ENCODE data around the gene CNFN. TPM values are rescaled to one million over a fixed set of nuclear protein-coding genes. Genes with fewer than 3 reads are reported as not detected.

CNFN gene
- total RNA-seq (under 1 TPM in 1 of 5 experiments, not detected in 4; 0.75 TPM), polyA plus RNA-seq (under 1 TPM in 1 of 2 donors, not detected in 1; 0.52 TPM), total RNA-seq (not detected)

GRCh38 chr19:42389899-42390298 is at the start of gene CNFN:
CNFN (minus strand) TSS chr19:42390297; CDS start chr19:42389037, 1,260 bp downstream.
- H3K4me1 Mint-ChIP-seq, result peaks cover 5 to 8% (median 6%) of the 10 kb centered on the region in 7 donors
- H3K9me3 Mint-ChIP-seq, result peaks cover 0 to 7% (median 0%) of the 10 kb centered on the region in 11 donors
- H3K27ac ChIP-seq (ENCODE audit: low read depth, low read length), result no peak within 1 kb of the TSS
- H3K4me3 ChIP-seq (ENCODE audit: low read length), result no peak within 1 kb of the TSS
- H3K4me1 ChIP-seq (ENCODE audit: control insufficient read depth in 2 of 2, insufficient read depth in 2 of 2, low read length in 2 of 2), result no peaks in the 10 kb centered on the region
- H3K4me3 Mint-ChIP-seq, result no peak within 1 kb of the TSS
- no peaks in the 10 kb centered on the region for H3K9me3 ChIP-seq (ENCODE audit: control insufficient read depth in 2 of 3, low read length in 3 of 3)
- H3K36me3 ChIP-seq (ENCODE audit: control insufficient read depth in 2 of 3, insufficient read depth in 3 of 3, low read length in 3 of 3), result no peaks in the 10 kb centered on the region
- POLR2A ChIA-PET, result interaction anchor here (1.1 kb wide), 1 partner anchor 34 kb away, joined by 4 read pairs; no protein-coding TSS in a partner anchor
- H3K27ac Mint-ChIP-seq, result no peak within 1 kb of the TSS
- intact Hi-C loops (cut with micrococcal nuclease), result no loop called here
- H3K36me3 Mint-ChIP-seq, result no peaks in the 10 kb centered on the region
- ATAC-seq, result no peak
- CTCF ChIA-PET, result no interaction called here
- DNase-seq, result no peak
- H3K27me3 ChIP-seq (ENCODE audit: control insufficient read depth in 2 of 2, insufficient read depth in 2 of 2, low read length in 2 of 2), result no peaks in the 10 kb centered on the region
- H3K27me3 Mint-ChIP-seq, result peaks cover 19 to 43% (median 35%) of the 10 kb centered on the region in 5 donors

GRCh38 chr19:42436006-42436405 is 45.9 kb upstream of the CNFN start:
- peaks cover 14 to 25% (median 20%) of the 10 kb centered on the region in 7 donors for H3K4me1 Mint-ChIP-seq
- Histone ChIP-seq H3K27ac (ENCODE audit: low read depth, low read length) (no peak overlapping the region), H3K36me3 (ENCODE audit: control insufficient read depth in 2 of 3, insufficient read depth in 3 of 3, low read length in 3 of 3) (no peaks in the 10 kb centered on the region), H3K9me3 (ENCODE audit: control insufficient read depth in 2 of 3, low read length in 3 of 3) (no peaks in the 10 kb centered on the region), H3K27me3 (ENCODE audit: control insufficient read depth in 2 of 2, insufficient read depth in 2 of 2, low read length in 2 of 2) (no peaks in the 10 kb centered on the region), H3K4me3 (ENCODE audit: low read length) (no peak overlapping the region), H3K4me1 (ENCODE audit: control insufficient read depth in 2 of 2, insufficient read depth in 2 of 2, low read length in 2 of 2) (peaks cover 9% of the 10 kb centered on the region in 2 donors)
- no peaks in the 10 kb centered on the region for H3K9me3 Mint-ChIP-seq
- no peak overlapping the region for H3K27ac Mint-ChIP-seq
- CTCF ChIA-PET, result interaction anchor here (8.9 kb wide), 1 partner anchor 15 kb away, joined by 94 read pairs; no protein-coding TSS in a partner anchor
- no peak overlapping the region for H3K4me3 Mint-ChIP-seq
- ATAC-seq, result no peak
- H3K27me3 Mint-ChIP-seq, result peaks cover 0 to 4% (median 0%) of the 10 kb centered on the region in 5 donors
- no peak for DNase-seq
- H3K36me3 Mint-ChIP-seq, result no peaks in the 10 kb centered on the region
- POLR2A ChIA-PET, result no interaction called here
- intact Hi-C loops (cut with micrococcal nuclease), result loop anchor here in 1 of 2 donors (5.0 kb wide), 1 partner anchor 34 kb away; no protein-coding TSS in a partner anchor

GRCh38 chr19:42435316-42435715 is 45.2 kb upstream of the CNFN start:
- ATAC-seq, result no peak
- Histone ChIP-seq H3K36me3 (ENCODE audit: control insufficient read depth in 2 of 3, insufficient read depth in 3 of 3, low read length in 3 of 3) (no peaks in the 10 kb centered on the region), H3K4me1 (ENCODE audit: control insufficient read depth in 2 of 2, insufficient read depth in 2 of 2, low read length in 2 of 2) (peaks cover 2% of the 10 kb centered on the region in 2 donors), H3K4me3 (ENCODE audit: low read length) (no peak overlapping the region), H3K27ac (ENCODE audit: low read depth, low read length) (no peak overlapping the region), H3K9me3 (ENCODE audit: control insufficient read depth in 2 of 3, low read length in 3 of 3) (no peaks in the 10 kb centered on the region), H3K27me3 (ENCODE audit: control insufficient read depth in 2 of 2, insufficient read depth in 2 of 2, low read length in 2 of 2) (no peaks in the 10 kb centered on the region)
- no peak for DNase-seq
- Mint-ChIP-seq H3K27ac (no peak overlapping the region), H3K36me3 (no peaks in the 10 kb centered on the region), H3K4me3 (no peak overlapping the region), H3K27me3 (peaks cover 0 to 4% (median 0%) of the 10 kb centered on the region in 5 donors), H3K9me3 (no peaks in the 10 kb centered on the region), H3K4me1 (peaks cover 7 to 18% (median 13%) of the 10 kb centered on the region in 7 donors)
- ChIA-PET CTCF (interaction anchor here (0.6 to 8.9 kb wide), 2 partner anchors 14 to 326 kb away, joined by 3 to 94 read pairs; no protein-coding TSS in a partner anchor), POLR2A (no interaction called here)
- intact Hi-C loops (cut with micrococcal nuclease), result loop anchor here in 1 of 2 donors (5.0 kb wide), 1 partner anchor 33 kb away; no protein-coding TSS in a partner anchor

GRCh38 chr19:42433503-42434260 is 43.6 kb upstream of the CNFN start:
- Mint-ChIP-seq H3K4me1 (peaks cover 4 to 10% (median 6%) of the 10 kb centered on the region in 7 donors), H3K36me3 (no peaks in the 10 kb centered on the region), H3K4me3 (no peak overlapping the region), H3K27ac (peak overlapping the region in 1 of 9 donors; percentile 5), H3K9me3 (no peaks in the 10 kb centered on the region), H3K27me3 (peaks cover 0 to 4% (median 0%) of the 10 kb centered on the region in 5 donors)
- ATAC-seq, result peak; percentile 64
- Histone ChIP-seq H3K9me3 (ENCODE audit: control insufficient read depth in 2 of 3, low read length in 3 of 3) (no peaks in the 10 kb centered on the region), H3K27me3 (ENCODE audit: control insufficient read depth in 2 of 2, insufficient read depth in 2 of 2, low read length in 2 of 2) (no peaks in the 10 kb centered on the region), H3K4me3 (ENCODE audit: low read length) (no peak overlapping the region), H3K4me1 (ENCODE audit: control insufficient read depth in 2 of 2, insufficient read depth in 2 of 2, low read length in 2 of 2) (no peaks in the 10 kb centered on the region), H3K36me3 (ENCODE audit: control insufficient read depth in 2 of 3, insufficient read depth in 3 of 3, low read length in 3 of 3) (no peaks in the 10 kb centered on the region), H3K27ac (ENCODE audit: low read depth, low read length) (no peak overlapping the region)
- ChIA-PET POLR2A (interaction anchor here (0.9 to 1.0 kb wide), 2 partner anchors 10 to 13 kb away, joined by 3 to 5 read pairs; no protein-coding TSS in a partner anchor), CTCF (interaction anchor here (0.6 to 8.9 kb wide), 6 partner anchors 9 to 228 kb away, joined by 3 to 94 read pairs (median 4); partner anchors contain the start of genes CEACAM1 and CXCL17)
- intact Hi-C loops (cut with micrococcal nuclease), result loop anchor here (1.0 to 2.0 kb wide), 5 partner anchors 10 to 325 kb away; partner anchors contain the start of gene POU2F2 (in 1 of the 2)
- peak in 7 of 9 donors; percentile 41 to 62 (median 56) for DNase-seq

GRCh38 chr19:42431486-42431885 is 41.4 kb upstream of the CNFN start:
- Mint-ChIP-seq H3K4me3 (no peak overlapping the region), H3K27me3 (peaks cover 0 to 8% (median 0%) of the 10 kb centered on the region in 5 donors), H3K36me3 (no peaks in the 10 kb centered on the region), H3K4me1 (peaks cover 0 to 18% (median 0%) of the 10 kb centered on the region in 7 donors), H3K9me3 (no peaks in the 10 kb centered on the region), H3K27ac (no peak overlapping the region)
- ATAC-seq (no peak), DNase-seq (no peak)
- no peak overlapping the region for H3K4me3 ChIP-seq (ENCODE audit: low read length)
- H3K36me3 ChIP-seq (ENCODE audit: control insufficient read depth in 2 of 3, insufficient read depth in 3 of 3, low read length in 3 of 3), result no peaks in the 10 kb centered on the region
- no peaks in the 10 kb centered on the region for H3K4me1 ChIP-seq (ENCODE audit: control insufficient read depth in 2 of 2, insufficient read depth in 2 of 2, low read length in 2 of 2)
- CTCF ChIA-PET, result interaction anchor here (0.5 to 8.9 kb wide), 3 partner anchors 11 to 136 kb away, joined by 3 to 94 read pairs (median 4); no protein-coding TSS in a partner anchor
- POLR2A ChIA-PET, result no interaction called here
- intact Hi-C loops (cut with micrococcal nuclease), result no loop called here
- no peaks in the 10 kb centered on the region for H3K9me3 ChIP-seq (ENCODE audit: control insufficient read depth in 2 of 3, low read length in 3 of 3)
- no peak overlapping the region for H3K27ac ChIP-seq (ENCODE audit: low read depth, low read length)
- H3K27me3 ChIP-seq (ENCODE audit: control insufficient read depth in 2 of 2, insufficient read depth in 2 of 2, low read length in 2 of 2), result no peaks in the 10 kb centered on the region

- intact Hi-C loops (cut with micrococcal nuclease), result no loop called here
- Mint-ChIP-seq H3K27ac (no peak overlapping the region), H3K36me3 (no peaks in the 10 kb centered on the region), H3K9me3 (no peaks in the 10 kb centered on the region), H3K27me3 (peaks cover 0 to 5% (median 0%) of the 10 kb centered on the region in 5 donors), H3K4me1 (peaks cover 2 to 18% (median 7%) of the 10 kb centered on the region in 7 donors), H3K4me3 (no peak overlapping the region)
- no peaks in the 10 kb centered on the region for H3K27me3 ChIP-seq (ENCODE audit: control insufficient read depth in 2 of 2, insufficient read depth in 2 of 2, low read length in 2 of 2)
- H3K27ac ChIP-seq (ENCODE audit: low read depth, low read length), result no peak overlapping the region
- H3K9me3 ChIP-seq (ENCODE audit: control insufficient read depth in 2 of 3, low read length in 3 of 3), result no peaks in the 10 kb centered on the region
- CTCF ChIA-PET, result interaction anchor here (1.1 kb wide), 1 partner anchor 13 kb away, joined by 3 read pairs; no protein-coding TSS in a partner anchor
- no peak overlapping the region for H3K4me3 ChIP-seq (ENCODE audit: low read length)
- DNase-seq (no peak), ATAC-seq (no peak)
- peaks cover 0 to 6% of the 10 kb centered on the region in 2 donors for H3K4me1 ChIP-seq (ENCODE audit: control insufficient read depth in 2 of 2, insufficient read depth in 2 of 2, low read length in 2 of 2)
- POLR2A ChIA-PET, result no interaction called here
- no peaks in the 10 kb centered on the region for H3K36me3 ChIP-seq (ENCODE audit: control insufficient read depth in 2 of 3, insufficient read depth in 3 of 3, low read length in 3 of 3)
Observed at GRCh38 chr19:42428676-42429075, 38.6 kb upstream of the CNFN start.

All from naive thymus-derived CD4-positive, alpha-beta T cell (primary cell).